Hematopoietic multipotent progenitor cell treated with erythropoietin and hydrocortisone succinate and interleukin-3 and kit ligand, for 4 days (in vitro differentiated cells): ENCODE data around the gene INTS11.
A peak's percentile ranks its signal among the peaks of the same experiment; 100 is the strongest.
"Not testable (repeated sequence)": the region's sequence is repeated elsewhere in the genome, so short reads cannot be mapped to it uniquely, and the experiment has no call there.

Source experiments
- DNase-seq: peaks from one replicate; pipeline ENCODE4 v3.0.0-alpha.2; 2015

The INTS11 gene

DNA sequence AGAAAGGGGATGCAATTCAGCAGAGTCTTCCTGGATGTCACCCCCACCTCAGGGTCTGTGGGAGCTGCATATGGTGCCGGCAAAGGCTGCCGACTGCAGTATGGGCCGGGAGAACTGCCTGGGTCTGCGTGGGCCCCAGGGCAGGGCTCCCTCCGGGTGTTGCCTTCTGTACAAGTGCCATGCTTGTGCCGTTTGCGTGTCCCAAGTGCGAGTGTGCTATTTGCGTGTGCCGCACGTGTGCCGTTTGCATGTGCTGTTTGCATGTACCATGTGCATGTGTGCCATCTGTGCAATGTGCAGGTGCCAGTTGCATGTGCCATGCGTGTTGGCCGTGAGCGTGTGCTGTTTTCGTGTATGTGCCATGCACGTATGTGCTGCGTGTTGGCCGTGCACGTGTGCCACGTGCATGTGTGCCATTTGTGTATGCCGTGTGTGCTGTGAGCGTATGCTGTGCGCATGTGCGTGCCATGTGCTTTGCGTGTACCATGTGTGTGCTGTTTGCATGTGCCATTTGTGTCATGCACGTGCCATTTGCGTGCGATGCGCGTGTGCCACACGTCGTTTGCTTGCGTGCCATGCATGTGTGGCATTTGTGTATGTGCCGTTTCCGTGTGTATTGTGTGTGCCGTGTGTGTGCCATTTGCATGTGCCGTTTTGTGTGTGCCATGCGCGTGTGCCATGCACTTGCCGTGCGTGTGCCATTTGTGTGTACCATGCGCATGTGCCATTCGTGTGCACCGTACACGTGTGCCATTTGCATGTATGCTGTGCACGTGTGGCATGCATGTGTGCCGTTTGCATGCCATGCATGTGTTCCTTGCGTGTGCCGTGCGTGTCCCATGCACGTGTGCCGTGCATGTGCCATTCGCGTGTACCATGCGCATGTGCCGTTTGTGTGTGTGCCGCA lies 5.1 kb upstream of the INTS11 start:
- DNase-seq: no peak

DNA sequence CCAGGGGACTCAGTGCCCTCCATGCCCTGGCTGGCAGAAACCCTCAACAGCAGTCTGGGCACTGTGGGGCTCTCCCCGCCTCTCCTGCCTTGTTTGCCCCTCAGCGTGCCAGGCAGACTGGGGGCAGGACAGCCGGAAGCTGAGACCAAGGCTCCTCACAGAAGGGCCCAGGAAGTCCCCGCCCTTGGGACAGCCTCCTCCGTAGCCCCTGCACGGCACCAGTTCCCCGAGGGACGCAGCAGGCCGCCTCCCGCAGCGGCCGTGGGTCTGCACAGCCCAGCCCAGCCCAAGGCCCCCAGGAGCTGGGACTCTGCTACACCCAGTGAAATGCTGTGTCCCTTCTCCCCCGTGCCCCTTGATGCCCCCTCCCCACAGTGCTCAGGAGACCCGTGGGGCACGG lies 3.8 kb upstream of the INTS11 start:
- no peak for DNase-seq

DNA sequence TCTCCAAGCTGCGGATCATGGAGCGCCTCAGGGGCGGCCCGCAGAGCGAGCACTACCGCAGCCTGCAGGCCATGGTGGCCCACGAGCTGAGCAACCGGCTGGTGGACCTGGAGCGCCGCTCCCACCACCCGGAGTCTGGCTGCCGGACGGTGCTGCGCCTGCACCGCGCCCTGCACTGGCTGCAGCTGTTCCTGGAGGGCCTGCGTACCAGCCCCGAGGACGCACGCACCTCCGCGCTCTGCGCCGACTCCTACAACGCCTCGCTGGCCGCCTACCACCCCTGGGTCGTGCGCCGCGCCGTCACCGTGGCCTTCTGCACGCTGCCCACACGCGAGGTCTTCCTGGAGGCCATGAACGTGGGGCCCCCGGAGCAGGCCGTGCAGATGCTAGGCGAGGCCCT lies 2.8 kb upstream of the INTS11 start:
- DNase-seq: no peak

DNA sequence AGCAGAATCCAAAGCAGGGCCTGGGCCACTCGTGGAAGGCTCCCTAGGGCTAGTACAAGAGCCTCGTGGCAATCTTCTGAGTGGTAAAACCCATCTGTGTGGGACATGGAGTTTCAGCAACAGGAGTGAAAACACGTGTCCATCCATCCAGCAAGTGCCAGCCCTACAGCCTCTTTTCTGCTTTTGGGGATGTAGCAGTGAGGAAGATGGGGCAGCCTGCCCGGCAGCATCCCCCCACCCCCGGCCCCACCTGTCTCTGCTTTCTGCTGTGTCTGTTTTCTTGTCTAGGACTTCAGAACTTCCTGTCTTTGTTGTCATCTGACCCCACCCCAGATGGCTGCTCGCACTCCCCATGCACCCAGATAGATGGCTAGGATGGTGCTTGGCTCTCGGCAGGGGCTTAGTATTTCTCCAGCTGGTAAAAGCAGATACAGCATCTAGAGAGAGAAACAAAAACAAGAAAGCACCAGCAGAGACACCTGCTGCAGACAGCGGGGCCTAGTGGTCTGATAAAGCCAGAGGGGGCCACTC lies 1.7 kb upstream of the INTS11 start:
- no peak for DNase-seq

DNA sequence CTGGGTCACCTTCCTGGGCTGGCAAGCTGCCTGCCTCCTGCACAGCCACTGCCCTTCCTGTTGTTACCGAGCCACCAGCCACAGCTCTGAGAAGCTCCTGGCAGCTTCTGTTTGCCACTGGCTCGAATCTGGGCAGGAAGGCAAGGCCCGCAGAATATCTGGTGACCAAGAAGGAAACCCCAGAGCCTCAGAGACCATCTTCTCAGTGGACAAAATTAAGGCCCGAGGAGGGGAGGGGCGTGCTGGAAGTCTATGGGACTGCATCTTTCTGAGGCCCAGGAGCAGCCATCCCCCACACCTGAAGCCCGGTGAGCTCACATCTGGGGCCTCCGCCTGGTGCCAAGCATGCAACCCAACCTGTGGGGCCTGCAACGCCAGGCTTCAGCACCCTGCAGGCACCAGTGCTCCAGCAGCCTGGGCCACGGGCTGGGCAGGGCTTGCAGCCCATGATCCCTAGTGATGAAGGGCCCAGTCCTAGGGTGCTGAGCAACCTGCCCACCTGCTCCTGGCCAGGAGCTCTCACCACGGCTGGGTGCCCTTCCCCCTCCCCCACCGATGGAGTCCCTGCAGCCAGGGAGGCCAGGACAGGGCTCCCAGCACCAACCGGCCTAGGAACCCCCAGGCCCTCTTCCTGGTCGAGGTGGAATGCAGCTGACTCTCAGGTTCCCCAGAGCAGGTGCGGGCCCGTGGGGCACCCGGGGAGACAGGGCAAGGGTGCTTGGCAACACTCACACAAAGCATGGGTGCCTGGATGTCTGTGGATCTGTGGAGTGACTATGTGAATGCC lies 1.0 kb upstream of the INTS11 start:
- DNase-seq: peak; percentile 36

DNA sequence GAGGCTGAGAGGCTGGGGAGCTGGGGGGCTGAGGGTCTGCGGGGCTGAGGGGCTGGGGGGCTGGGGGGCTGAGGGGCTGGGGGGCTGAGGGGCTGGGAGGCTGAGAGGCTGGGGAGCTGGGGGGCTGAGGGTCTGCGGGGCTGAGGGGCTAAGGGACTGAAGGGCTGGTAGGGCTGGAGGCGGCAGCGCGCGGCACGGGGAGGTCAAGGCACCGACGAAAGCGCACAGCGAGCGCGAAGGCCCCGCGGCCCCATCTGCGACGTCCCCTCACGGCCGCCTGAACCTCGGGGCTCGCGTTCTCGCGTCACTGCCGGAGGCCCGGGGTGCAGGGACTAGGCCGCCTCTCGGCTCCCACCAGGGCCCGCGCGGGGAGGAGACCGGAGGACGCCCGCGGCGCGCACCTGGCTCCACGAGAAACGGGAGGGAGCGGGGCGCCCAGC lies 356 bp downstream of the INTS11 start:
- DNase-seq: no peak

DNA sequence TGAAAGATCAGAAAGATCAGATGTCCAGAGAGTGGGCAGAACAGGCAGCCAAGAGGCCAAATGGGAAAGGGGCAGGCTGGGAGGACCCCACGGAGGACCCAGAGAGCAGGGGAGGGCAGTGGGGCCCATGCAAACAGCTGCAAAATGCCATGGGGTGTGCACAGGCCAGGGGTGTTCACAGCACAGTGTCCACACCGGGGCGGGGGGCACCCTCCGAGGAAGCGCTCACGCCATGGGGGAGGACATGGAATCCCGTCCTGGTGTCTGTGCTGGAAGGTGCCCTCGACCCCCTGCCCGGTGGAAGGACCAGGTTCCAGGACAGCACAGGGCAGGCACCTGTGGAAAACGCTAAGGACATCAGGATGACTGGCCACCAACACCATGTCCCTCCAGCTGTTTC lies 1.5 kb downstream of the INTS11 start:
- no peak for DNase-seq

DNA sequence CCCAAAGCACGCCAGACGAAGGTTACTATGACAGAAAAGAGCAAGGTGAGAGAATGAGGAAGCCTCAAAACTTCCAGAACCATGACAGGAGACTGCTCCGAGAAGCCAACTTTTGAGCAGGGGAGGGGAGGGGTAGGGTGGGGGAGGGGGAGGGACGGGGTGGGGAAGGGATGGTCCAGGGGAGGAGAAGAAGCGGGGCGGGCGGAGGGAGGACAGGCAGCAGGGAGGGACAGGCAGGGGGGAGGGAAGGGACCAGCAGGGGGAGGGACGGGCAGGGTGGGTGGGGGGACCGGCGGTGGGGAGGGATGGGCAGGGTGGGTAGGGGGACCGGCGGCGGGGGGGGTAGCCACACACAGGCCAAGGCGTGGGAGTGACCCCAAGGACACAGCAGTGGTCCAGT lies 2.0 kb downstream of the INTS11 start:
- DNase-seq: no peak

DNA sequence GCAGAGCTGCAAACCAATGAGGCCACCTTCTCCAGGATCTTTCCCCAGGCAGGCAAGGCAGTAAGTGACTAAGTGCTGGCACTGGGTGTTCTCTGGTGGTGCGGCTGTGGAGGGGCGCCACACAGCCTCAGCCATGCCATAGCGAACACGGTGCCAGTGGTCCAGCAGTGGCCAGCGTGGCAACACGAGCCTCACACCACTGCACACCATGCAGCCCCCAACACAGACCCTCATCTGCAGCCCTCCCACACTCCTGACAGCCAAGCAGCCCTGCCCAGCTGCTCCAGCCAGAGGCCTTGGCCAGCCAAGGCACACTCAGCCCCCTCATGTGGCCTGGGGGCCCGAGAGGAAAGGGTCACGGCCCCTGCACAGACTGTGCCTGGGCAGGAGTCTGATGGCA lies 3.0 kb downstream of the INTS11 start:
- no peak for DNase-seq

DNA sequence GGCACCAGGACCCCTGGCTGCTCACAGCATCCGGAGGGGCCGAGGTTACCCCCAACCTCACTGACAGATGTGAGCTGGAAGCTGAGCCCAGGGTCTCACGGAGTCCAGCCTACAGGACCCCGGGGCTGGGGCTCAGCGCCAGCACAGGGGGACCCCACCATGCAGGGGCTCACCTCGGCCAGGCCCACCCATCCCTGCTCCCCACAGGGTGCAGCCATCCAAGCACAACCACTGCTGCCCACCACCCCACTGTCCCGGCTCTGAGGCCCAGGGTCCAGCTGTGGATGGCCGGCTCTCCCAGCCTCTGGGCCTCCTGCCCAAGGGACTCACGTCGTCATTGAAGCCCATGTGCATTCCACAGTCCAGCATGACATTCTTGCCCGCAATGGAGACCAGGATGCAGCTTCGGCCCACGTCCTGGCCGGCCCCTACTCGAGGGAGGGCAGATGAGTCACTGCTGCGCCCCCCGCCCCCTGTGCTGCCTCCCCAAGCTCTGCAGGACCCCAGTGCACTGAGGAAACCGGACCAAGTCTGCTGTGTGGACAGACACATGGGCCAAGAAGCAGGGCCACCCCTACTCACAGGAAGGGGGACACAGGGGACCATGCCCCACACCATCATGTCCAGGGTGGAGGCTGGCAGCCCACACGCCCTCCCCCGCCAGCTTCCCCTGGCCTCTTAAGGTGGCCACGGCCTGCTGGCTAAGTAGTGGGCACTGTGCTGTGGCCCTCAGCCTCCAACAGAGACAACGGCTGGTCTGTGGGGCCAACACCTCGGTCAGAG lies 3.6 kb downstream of the INTS11 start:
- DNase-seq: no peak

DNA sequence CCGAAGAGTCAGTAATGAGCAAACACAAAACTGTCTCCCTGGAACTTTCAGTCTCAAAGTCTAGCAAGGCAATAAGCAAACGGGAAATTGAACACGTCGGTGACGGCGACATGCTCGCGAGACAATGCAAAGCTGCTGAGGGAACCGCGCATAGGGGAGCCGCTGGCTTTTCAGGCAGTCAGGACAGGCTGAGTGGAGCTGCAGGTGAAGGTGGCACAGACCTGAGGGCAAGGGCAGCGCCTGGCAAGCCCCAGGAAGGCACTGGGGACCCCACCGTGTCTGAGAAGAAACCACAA lies 4.9 kb downstream of the INTS11 start:
- no peak for DNase-seq

DNA sequence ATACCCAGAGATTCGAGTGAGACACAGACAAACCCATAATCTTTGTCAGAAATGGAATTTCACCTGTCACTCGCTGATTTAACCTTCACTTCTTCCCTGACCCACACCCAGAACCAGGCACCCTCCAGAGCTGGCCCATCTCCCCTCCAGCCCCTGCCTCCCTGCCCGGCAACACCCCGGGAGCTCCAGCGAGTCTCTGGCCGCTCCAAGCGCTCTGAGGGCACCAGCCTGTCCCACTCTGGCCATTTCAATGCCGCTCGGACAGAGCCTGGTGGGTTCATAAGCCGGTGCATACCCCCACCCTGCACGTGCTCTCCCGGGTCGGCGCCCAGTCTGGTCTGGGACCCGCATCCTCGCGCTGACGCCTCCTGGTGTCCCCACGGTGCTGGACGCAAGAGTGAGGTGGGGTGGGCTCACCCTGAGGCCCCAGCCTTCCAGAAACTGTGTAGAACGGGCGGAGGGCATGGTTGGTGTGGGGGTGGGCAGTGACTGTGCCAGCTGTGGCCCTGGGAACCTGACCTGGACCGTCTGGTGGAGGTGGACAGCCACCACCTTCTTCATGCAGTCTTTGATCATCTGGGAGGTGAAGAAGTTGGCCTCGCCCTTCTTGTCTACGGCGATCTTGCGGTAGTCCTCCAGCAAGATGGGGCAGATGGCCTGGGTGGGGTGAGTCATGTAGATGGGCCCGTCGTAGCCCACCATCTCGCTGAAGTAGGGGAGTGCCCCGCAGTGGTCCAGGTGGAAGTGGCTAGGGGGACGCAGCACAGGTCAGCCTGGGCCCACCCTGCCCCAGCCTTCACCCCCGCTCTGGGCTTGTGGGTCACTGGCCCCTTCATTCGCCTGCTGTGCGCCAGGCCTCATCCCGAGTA lies 5.4 kb downstream of the INTS11 start:
- DNase-seq: no peak

DNA sequence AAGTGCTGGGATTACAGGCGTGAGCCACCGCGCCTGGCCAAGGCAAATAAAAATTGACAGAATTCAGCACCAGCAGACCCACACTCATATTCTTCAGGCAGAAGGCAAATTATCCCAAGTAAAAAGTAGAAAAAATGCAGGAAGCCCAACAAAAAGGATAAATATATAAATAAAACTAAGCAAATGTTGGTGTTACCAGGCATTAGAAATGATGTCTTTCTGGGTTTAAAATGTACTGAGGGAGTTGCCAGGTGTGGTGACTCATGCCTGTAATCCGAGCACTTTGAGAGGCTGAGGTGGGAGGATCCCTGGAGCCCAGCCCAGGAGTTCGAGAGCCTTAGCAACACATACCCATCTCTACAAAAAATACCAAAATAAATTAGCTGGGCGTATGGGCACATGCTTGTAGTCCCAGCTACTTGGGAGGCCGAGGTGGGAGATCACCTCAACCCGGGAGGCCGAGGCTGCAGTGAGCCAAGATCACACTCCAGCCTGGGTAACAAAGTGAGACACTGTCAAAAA lies 6.3 kb downstream of the INTS11 start:
- no peak for DNase-seq

DNA sequence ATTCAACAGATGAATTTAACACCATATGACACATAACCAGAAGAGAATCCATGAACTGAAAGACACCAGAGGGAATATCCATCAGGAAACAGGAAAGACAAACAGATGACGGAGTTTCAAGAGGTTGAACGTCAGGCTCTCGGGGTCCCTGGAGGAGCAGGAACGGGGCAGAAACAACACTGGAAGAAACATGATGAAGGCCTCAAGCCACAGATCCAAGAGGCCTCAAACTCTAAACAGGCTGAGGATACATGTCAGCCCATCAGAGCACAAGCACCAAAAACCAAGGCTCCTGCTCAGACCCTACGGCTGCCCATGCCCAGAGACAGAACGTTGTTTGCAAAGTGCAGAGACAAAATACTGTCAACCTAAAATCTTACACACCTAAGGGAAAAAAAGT lies 7.0 kb downstream of the INTS11 start:
- no peak for DNase-seq

DNA sequence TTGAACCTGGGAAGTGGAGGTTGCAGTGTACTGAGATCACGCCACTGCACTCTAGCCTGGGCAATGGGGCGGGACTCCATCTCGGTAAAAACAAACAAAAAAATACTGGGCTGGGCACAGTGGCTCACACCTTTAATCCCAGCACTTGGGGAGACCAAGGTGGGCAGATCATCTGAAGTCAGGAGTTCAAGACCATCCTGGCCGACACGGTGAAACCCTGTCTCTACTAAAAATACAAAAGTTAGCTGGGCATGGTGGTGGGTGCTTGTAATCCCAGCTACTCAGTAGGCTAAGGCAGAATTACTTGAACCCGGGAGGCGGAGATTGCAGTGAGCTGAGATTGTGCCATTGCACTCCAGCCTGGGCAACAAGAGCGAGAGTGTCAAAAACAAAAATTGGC lies 8.3 kb downstream of the INTS11 start:
- DNase-seq: not testable (repeated sequence)

DNA sequence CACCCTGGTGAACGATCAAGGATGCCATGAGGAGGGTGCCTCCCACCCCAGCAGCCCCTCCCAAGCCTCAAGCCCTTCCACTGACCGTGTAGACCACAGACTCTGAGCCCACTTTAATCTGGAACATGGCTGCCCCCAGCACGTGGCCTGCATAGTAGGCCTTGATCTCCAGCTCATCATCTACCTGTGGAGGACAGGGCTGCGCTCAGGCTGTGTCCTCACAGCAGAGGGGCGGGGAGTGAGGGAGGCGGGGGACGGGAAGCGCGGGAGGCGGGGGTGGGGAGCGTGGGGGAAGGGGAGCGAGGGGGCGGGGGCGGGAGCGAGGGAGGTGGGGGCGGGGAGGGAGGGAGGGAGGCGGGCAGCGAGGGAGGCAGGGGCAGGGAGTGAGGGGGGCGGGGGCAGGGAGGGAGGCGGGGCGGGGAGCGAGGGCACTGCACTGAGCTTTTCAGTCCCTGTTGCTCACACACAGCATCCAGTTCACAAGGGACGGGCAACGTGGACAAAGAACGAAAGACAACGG lies 9.0 kb downstream of the INTS11 start:
- no peak for DNase-seq

DNA sequence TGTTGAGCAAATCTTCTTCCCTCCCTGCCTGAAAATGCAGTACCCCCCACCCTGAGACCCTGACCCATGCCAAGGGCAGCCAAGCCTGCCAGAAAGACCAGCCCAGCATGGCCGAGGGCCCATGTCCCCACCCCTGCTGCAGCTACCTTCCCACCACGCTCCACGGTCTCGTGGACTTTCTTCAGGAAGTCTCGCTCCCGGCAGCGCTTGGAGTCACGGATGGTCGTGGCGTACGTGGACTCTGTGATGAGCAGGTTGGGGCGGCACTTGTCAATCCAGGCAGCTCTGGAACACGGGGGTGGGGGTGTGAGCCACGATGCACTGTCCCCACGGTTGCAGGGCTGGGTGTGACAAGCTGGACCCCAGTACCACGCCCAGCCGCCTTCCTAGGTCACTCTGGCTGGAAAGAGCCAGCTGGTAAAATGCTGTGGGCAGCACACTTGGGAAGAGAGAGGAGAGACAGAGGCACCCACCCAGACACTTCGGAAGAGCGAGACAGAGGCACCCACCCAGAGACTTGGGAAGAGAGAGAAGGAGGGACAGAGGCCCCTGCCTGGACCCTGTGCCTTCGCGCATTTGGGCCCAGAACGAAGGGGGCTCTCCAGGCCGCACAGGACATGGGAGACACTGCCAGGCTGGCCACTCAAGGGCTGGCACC lies 9.7 kb downstream of the INTS11 start:
- no peak for DNase-seq

DNA sequence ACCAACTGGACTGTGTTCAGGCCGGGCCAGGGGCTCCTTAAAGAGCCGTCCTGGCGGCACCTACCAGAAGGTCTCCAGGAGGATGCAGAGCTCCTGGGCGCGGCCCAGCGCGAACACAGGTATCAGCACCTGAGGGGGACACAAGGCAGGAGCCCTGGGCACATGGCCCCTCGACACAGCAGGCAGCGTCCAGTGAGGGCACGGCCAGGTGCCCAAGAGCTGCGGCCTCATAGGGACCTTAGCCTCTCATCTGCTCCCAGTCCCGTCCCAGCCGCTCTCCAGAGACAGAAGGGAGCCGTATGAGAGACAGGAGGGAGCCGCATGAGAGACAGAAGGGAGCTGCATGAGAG lies 10.2 kb downstream of the INTS11 start:
- no peak for DNase-seq

DNA sequence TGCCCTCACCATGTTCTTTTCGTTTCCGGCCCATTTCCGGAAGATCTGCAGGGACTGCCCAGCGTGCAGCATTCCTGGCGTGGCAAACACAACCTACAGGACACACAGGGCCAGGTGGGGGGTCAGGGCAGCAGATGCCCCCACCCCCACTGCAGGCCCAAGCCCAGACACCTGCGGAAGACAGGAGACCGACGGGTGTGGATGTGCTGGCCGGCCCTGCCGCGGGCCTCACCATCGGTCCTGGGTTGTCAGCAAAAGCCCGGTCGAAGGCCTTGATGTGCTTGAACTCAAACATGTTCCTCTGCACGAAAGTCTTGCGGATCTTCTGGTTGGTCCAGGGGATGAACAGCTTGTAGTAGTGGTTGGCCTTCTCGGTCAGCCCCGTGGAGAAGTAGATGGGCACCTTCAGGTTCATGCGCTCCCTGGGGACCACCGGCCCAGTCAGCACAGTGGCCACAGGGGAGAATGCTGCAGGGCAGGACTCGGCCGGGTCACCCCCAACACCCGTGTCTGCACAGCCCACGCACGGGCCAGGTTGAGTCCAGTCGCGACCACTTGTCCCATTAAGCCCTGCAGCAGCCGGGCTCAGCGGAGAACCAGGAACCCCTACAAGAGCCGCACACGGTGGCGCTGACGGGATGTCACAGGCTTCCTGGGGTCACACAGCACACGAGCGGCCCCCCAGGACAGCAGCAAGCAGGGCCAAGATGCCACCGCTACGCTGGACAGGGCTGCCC lies 10.8 kb downstream of the INTS11 start:
- DNase-seq: no peak

DNA sequence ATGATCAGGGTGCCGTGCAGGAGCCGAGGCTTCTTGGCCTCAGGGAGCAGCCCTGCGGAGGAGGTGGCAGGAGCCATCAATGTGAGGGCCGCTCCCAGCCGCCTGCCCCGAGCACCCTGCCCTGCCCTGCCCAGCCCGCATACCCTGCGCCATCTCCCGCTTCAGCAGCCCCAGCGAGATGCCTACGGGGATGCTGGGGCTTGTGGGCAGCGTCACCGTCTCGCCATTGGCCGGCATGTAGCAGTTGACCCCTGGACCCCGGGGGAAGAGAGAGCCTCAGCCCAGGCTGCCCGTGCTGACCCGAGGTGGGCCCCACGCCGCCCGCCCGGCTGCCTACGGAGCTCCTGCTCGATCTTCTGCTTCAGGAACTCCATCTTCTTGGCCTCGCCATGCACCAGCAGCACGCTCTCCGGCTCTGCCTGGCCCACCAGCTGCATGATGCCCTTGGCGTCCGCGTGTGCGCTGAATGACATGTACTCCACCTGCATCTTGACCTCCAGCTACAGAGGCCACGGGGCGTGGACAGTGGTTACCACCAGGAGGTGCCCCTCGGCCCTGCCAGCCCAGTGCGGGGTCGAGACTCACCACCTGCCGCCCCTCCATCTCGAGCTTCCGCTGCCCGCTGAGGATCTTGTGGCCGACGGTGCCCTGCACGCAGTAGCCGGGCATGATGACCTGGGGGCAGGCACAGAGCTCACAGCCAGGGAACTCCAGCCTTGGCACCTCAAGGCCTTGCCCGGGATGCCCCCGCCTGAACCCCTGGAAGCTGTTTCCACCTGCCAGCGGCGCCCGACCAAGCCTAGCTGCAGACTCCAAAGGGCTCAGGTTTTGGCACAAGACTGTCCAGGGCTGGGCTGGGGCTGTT lies 11.8 kb downstream of the INTS11 start:
- no peak for DNase-seq
